GM20431 (cell line): ENCODE results near the gene GNAS.
"Not testable (repeated sequence)": the region's sequence is repeated elsewhere in the genome, so short reads cannot be mapped to it uniquely, and the experiment has no call there.

Source experiments
- in situ Hi-C: fragments of 300-500 bp; cut with MseI, MboI; formaldehyde crosslinking; loops from one replicate; pipeline ENCODE4 v1.15.0; 2020; ENCODE audit warnings: low sequenced_read_pairs; ENCODE audit not compliant: unreplicated experiment

The GNAS gene

DNA sequence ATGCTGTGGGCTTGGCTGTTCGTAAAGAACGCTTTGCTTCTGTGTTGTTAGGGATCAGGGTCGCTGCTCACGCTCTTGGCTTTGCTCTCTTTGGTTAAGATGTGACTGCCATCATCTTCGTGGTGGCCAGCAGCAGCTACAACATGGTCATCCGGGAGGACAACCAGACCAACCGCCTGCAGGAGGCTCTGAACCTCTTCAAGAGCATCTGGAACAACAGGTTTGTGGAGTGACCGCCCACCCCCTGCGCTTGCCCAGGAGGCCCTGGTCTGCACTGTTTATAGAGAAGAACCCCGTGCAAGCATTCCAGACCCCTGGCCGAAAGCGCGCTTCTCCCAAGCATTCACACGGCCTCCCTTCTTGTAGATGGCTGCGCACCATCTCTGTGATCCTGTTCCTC lies 57.1 kb downstream of the GNAS start:
- in situ Hi-C loops: no loop called here

DNA sequence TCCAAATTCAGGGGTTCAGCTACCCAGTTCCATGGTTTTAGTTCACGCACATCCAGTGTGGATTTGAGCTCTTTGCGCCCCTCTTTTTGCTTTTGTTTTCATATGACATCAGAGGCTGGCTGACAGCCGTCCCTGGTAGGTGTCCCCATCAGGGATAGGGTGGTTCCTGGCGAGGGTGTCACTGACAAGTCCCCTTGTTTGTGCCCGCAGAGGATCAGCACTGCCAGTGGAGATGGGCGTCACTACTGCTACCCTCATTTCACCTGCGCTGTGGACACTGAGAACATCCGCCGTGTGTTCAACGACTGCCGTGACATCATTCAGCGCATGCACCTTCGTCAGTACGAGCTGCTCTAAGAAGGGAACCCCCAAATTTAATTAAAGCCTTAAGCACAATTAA lies 58.0 kb downstream of the GNAS start:
- in situ Hi-C loops: no loop called here

DNA sequence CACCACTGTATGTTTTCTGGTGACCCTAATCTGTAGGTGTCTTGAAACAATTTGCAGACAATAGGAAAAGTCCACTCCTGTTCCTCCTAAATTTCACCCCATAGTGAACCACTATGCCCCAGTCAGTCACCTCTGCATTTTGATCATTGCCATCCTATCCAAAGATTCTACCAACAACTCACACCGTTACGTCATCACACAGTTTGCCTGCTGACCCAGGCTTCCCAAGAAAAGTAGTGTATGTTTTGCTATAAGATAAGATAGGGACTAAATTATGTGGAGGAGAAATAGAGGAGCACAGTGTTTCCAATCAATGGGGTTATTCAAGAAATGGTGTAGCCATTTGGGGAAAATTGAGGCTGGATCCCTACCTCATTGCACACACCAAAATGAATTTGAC lies 58.8 kb downstream of the GNAS start:
- in situ Hi-C loops: no loop called here

DNA sequence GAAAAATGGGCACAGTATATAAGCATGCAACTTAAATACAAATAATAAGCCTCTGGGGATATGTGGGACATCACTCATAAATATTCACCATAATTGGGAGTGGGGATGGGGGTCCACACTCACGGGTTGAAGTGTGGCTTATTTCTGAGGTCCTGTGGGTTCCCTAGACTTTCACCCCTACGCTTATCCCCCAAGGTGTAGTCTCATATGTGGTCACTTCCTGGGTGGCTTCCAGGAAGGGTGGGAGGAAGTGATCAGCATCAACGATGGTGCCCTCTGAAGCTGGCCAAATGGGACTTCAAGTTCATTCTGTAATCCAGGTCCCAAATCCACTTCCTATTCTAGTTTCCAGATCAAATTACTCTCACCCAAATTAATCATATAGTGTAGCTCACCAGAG lies 59.5 kb downstream of the GNAS start:
- in situ Hi-C loops: no loop called here

DNA sequence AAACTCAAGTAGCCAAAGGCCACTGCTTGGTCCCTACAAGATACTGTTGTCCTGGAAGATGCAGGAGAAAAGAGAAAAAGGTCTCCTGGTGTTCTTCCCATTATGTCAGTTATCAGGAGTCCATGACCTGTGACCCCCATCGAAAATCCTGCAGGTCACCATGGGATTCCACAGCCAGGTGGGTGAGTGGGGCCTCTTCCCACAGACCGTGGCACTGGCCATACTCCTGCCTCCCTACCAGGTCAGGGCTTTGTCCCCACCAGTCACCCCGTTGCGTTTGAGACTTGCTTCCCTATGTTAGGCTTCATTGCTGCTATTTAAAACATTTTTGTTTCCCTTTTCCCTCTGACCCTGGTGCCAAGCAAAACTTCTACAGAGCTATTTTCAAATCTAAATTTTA lies 60.6 kb downstream of the GNAS start:
- in situ Hi-C loops: no loop called here

DNA sequence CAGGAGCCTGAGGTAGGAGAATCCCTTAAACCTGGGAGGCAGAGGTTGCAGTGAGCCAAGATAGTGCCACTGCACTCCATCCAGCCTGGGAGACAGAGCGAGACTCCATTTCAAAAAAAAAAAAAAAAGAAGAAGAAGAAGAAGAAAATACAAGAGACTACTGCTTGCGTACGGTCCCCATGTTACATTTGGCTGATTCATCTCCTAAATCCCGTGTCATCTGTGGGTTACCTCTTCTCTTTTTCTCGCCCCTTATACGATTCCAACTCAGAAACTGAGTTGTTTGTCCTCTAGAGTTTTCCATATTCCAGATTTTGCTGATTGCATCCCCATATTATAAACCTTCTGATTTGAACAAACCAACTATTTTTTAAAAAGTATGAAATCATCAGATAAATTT lies 66.1 kb downstream of the GNAS start:
- in situ Hi-C loops: no loop called here

DNA sequence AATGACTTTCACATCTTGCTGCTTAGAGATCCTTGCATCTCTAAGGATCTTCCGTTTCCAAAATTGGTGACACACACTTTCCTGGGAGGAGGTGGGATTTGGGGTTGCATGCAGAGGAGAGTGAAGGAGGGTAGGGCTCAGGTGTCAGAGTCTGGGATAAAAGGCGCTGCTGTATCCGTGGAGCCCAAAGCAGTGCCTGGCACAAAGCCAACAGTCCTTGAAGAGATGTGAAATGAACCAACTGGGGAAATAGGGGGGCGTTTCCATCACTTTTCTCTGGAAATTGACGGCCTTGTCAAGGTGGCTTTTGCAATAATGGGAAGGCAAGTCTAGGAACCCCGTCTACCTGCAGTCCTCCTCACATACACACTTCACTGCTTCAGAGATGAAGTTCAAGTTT lies 69.0 kb downstream of the GNAS start:
- in situ Hi-C loops: no loop called here

DNA sequence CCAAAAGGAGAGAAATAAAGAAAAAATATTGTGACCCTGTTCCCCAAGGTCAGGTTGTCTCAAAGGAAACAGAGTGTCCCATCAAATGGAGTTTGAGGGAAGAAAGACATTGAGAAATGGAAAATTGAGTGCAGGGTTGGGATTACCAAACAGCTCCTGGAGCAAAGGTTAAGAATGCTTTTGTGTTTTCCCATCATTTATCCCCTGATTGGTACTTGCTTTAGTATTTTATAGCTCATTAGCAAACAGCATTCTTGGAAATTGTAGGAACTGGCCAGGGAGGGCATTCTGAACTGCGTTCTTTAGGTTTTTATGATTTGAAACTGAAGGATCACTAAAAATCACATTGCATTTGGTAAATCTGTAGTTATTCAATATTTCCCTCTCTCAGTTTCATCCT lies 69.5 kb downstream of the GNAS start:
- in situ Hi-C loops: no loop called here

DNA sequence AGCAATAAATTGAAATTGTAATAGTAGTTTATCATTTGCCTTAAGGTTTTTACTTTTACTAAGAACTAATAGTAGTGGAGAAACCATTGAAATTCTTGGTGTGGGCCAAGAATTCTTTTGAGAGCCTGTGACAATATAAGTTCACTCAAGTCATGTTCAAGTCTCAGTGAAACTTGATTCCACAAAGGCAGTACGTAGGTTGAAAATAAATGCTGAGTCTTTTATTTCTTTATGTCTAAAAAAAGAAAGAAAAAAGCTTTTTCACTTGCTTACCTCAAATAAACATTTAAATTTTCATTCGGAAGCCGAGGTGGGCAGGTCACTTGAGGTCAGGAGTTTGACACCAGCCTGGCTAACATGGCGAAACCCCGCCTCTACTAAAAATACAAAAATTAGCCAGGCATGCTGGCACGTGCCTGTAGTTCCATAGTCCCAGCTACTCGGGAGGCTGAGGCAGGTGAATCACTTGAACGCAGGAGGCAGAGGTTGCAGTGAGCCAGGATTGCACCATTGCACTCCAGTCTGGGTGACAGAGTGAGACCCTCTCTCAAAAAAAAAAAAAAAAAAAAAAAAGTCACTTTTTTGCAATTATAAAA lies 70.7 kb downstream of the GNAS start:
- in situ Hi-C loops: no loop called here

DNA sequence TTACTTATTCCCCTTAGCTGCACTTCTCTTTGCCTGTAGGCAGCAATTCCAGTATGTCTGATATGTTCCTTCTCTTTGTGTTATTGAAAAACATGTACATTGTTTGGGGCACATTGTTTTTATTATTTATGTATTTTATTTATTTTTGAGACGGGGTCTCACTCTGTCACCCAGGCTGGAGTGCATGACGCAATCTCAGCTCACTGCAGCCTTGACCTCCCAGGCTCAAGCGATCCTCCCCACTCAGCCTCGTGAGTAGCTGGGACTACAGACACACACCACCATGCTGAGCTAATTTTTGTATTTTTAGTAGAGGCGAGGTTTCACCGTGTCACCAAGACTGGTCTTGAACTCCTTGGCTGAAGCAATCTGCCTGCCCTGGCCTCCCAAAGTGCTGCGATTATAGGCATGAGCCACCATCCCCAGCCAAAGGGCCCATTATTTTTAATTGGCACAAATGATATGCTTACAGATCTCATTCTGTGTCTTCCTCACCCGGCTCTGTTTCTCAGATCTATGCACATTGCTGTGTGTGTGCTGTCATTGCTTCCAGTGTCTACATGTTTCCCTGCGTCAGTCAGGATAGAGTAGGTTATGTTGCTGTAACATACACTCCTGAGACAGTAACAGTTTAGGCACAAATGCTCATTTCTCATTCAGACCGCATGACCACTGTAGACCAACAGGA lies 74.4 kb downstream of the GNAS start:
- in situ Hi-C loops: no loop called here

DNA sequence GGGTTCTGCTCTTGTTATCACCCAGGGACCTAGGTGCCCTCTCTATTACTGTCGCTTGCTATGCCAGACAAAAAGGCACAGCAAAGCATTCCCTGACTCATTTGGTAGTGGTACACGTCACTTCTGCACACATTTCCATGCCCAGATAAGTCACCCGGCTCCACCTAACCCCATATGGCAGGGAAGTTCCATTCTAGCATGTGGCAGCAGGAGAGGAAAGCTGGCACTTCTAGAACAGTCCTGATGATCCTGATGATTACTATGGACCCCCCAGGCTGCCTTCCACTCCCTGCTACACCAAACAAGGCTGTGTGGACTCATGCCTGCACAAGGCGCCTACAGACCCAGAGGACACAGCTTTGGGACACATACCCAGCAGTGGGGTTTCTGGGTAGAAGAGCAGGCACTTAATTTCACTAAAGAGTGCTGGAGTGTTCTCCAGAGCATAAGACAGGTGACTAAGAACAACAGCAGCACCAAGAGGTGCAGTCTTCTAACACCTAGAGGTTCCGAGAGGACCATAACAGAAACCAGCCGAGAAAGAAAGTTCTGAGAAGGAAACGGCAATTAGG lies 75.1 kb downstream of the GNAS start:
- in situ Hi-C loops: no loop called here

DNA sequence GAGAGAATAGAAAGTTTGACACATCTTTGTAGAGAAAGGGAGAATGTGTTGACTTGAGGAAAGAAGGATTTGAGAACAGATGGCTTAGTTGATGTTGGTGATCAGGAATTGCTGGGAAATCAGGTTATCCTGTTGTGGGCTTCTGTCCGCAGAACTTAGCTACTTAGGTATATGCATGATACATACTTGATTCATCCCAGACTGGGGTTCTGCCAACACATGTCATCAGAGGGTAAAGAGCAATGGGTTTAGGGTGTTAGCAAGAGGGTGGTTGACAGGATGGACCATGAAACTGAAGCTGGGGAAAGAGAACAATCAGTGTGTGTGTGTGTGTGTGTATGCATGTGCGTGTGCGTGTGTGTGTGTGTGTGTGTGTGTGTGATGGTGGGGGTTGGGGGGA lies 78.0 kb downstream of the GNAS start:
- in situ Hi-C loops: no loop called here

DNA sequence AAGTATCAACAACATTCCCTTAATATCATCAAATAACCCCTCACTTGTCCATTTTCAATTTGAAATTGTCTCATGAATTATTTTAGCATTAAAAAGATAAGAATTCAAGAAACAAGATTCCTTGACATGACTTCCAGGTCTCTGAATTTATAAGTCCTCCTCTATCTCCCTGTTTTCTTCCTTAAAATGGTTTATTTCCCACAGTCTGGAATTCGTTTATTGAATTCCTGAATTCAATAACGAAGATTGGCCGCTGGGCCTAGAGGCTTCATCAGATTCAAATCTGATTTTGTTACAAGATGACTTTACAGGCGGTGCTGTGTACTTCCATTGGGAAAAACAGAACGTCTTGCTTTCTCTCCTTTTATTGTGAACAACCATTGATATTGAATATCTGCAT lies 79.7 kb downstream of the GNAS start:
- in situ Hi-C loops: no loop called here

DNA sequence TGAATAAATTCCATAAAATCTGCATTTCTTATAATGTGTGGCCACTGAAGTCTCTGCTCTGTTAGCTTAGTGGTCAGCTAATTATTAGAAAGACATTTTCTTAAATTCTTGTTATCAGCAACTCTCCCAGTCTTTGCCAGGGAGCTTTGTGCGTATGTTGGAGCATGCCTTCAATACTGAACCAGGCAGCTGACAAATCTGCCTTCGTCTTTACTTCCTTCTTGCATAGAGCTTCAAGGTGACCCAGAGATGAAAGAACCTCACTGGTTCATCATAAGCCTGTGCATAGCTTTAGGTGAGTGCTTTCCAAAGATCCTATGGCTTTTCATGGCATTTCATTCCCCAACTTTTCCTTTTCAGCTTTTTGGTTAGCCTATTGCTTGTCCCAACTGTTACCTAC lies 85.6 kb downstream of the GNAS start:
- in situ Hi-C loops: no loop called here

DNA sequence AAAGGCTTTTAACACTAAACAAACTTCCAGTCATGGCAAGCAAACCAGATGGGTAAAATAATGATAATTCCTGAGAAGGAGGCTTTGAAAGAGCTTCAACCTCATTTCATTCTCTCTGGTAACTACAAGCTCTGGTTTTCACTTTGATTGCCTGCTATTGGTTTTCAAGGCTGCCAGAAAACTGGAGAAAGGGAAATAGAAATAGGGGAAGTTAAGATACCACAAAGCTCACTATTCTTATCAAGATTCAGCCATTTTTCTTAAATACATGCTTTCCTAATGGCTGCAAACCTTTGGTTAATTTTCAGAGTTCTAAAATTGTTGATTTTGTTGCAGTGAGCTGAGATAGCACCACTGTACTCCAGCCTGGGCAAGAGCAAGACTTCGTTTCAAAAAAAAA lies 86.0 kb downstream of the GNAS start:
- in situ Hi-C loops: no loop called here

DNA sequence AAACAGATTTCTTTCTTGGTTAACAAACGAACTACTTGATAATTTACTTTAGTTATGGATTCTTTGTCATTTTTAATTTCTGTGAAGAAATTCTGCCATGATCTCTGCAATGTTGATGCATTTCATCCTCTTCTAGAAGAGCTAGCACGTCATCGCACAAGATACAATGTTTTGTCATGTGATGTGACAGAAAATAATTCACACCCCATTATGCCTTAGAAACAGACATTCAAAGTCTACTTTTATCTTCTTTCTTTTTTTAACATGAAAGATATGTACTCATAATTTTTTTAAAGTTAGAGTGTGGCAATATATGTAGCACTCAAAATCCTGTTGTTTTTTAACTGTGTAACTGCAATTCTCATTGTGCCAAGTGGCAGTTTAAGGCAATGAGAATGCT lies 89.0 kb downstream of the GNAS start:
- in situ Hi-C loops: no loop called here

DNA sequence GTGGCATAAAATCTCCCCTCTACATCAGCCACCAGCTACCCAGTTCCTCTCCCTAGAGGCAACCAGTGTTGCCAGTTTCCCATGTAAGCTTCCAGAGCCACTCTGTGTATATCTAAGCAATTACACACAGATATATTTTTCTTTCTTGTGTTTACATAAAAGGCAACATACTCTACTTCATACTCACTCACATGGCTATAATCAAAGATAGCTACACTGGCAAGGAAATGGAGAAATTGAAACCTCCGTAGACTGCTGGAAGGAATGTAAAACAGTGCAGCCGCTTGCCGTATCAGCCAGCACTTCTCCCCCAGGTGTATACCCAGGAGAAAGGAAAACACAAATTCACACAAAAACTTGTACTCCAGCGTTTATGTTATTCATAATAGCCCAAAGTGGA lies 90.0 kb downstream of the GNAS start:
- in situ Hi-C loops: no loop called here

DNA sequence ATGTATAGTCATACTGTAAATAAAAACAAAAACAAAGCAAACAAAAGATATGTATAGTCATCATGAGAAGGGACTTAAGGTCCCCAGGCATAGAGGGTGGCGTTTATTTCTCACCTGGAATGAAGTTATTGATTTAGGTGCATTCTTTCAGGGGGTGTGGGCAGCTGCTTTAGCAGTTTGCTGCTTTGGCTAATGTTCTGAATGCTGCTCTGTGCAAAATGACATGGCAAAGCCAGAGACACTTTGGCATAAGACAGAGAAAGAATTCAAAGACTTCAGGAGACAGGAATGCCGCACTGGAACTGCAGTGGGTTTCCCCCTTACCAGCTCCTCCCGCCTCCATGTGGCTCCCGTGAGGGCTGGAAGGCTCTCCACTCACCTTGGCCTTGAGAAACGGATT lies 92.1 kb downstream of the GNAS start:
- in situ Hi-C loops: no loop called here

DNA sequence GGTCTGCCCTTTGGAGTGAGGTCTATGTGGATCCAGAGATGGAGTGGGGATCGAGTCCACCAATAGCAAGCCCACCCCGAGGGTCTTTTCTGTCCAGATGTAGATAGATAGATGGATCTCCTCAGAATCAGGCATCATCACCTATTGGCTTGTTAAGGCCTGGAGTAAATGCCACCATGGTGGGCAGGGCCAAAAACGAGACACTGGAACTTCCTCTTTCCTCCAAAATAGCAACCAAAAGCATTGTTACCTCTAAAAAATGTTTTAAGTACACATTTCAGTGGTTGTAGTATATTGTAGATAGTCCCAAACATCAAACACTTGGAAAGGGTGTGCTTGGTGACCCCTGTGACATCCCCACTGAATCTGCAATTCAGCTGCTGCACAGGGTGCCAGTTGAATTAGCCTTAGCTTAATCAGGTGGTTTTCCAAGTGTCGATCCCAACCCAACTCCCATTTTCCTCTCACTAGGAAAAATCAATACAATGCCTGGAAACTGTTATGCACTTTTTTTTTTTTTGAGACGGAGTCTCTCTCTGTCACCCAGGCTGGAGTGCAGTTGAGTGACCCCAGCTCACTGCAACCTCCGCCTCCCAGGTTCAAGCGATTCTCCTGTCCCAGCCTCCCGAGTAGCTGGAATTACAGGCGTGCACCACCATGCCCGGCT lies 93.6 kb downstream of the GNAS start:
- in situ Hi-C loops: no loop called here

DNA sequence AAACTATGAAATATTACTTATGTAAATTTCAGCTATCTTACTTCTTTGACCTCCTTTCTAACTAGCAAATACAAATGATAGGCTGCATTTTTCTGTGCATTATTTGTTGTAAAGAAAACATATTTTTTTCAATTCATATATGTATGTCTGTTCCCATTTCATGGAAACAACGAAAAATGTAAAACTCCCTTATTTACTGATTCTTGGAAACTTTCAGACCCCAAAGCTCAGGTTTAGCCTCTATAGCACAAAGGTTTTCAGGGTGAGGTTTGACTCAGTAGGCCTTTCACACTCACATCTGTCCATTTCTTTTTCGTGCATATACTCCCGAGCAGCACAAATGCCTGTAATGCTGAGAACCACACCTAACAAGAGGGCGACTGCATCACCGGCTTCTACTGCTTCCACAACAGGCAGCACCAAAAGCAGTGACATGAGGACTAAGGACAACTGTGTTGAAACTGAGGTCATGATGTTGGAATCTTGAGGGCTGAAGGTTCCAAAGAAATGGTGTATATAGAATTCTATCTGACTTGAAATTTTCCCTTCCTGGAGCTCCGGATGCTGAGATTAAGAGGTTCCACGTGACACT lies 95.4 kb downstream of the GNAS start:
- in situ Hi-C loops: not testable (repeated sequence)

DNA sequence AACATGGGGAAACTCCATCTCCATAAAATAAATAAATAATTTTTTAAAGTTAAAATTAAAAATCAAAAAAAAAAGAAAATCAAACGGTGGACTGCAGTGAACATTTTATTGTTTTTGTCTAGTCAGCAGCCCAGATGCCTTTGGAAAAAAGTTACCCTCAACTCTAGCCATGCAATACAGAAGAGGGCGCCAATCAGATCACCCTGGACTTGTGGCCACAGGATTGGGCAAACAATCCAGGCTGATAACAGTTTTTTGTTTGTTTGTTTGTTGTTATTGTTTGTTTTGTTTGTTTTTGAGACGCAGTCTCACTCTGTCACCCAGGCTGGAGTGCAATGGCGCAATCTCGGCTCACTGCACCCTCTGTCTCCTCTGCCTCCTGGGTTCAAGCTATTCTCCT lies 98.1 kb downstream of the GNAS start:
- in situ Hi-C loops: no loop called here
